HG03342 (cell line): ENCODE data around the gene ARG2.

Source experiments
- ATAC-seq: cut with Tn5 transposase; IDR thresholded peaks from one replicate; pipeline ENCODE4 v1.9.1; 2021; ENCODE audit warnings: mild to moderate bottlenecking, moderate library complexity; ENCODE audit not compliant: unreplicated experiment

Gene ARG2

DNA sequence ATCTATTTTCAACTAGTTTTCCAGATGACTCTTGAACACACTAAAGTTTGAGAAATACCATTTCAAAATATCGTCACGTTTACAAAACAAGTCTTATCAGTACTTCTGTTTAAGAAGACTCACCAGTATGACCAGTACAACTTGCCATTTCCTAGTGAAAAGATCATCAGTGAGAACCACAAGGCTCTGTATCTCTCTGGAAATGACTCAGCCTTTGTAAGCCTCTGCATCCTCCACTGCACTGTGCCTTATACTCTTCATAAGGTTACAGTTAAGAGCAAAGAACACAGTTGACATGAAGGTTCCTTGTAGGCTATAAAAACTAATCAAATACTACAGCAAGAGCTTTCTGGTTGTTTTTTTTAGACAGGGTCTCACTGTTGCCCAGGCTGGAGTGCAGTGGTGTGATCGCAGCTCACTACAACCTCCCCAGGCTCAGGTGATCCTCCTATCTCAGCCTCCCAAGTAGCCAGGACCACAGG, 60.4 kb downstream of the ARG2 start:
- peak; percentile 98 for ATAC-seq

DNA sequence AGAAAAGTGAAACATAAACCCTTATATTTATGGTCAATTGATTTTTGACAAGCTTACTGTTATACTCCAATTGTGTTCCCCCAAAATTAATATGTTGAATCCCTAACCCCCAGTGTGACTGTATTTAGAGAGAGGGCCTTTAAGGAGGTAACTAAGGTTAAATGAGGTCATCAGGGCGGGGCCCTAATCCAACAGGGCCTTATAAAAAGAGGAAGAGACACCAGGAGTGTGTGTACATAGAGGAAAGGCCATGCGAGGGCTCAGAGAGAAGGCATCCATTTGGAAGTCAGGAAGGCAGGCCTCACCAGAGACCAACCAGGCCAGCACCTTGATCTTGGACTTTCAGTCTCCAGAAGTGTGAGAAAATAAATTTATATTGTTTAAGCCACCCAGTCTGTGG, 61.2 kb downstream of the ARG2 start:
- no peak for ATAC-seq

DNA sequence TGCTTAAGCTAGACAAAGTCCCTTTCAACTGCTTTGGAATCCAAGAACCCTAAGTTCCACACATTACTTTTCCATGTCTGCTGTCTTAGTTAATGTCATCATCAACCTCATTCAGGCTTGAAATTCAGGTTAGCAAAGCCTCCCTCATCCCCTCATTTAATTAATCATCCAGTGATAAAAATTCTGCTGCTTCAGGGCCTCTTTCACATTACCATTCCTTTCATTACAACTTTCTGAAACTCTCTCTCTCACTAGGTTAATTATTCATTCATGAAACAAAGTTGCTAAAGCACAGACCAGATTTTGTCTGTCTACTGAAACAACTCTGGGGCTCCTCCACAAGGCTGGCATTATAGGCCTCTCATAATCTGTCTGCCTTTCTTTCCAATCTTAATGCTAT, 64.1 kb downstream of the ARG2 start:
- no peak for ATAC-seq

DNA sequence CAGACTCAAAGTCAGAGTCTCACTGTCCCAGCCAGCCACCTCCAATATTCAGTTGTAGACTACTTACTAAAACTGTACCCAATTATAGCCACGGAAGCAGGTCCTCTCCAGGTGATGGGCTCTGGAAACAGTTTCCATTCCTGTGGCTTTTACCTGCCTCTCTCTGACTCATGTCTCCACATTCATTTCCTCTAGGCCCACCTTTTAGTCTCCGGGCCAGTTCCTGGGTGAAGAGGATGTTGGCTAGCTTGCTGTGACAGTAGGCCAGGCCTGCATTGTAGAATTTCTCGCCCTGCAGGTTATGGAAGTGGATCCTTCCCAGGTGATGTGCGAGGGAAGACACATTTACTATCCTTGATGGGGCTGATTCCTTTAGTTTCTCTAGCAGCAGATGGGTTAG, 70.3 kb downstream of the ARG2 start:
- no peak for ATAC-seq

DNA sequence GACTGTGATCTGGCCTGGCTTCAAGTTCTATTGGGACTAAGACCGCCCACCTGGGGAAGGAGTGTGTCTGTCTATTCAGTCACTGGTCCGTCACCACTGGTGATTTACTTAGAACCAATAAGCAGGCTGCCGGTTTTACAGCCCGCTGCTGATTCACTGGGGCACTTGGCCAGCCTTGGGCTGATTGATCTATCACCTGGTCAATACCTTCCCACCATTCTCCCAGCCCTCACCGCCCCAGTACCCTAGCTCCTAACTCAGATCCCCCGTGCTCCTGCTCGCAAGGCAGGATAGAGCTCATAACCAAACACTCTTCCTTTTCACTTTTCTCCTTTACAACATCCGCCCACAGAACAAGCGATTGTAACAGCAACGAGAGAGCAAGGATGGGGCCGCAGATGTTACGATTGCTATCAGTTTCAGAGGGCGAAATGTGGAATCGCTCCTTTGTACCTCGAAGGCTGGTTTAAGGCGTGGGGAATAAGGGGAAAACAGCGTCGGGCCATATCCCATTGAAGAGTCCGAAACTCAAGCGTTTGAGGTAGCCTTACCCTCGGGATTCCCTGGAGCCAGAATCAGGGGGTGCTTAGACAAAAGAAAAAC, 75.2 kb downstream of the ARG2 start:
- ATAC-seq, result peak; percentile 80

DNA sequence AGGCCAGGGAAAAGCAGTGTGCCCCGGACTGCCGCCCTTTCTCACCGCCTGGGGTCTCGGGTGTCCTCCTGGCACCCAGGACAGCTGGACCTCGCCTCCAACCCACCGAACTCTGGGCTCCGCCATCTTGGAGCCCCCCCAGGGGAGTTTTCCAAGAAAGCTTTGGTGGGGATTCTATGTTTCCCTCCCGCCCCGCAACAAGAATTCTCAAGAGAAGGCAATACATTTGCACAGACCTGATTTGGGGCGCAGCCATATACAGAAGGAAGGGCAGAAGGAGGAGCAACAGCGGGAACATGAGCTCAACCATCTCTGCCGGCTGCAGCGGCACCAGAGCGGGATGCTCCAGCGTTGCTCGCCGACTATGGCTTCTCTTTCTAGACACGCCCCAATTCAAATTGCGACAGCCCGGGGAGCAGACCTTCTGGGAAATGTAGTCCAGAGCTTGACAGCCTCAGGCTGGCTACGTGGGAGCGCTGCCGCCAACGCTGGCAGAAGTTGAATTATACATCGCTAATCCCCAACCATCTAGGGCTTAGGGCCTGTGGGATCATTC, 75.8 kb downstream of the ARG2 start, which contains the start of gene RDH11:
RDH11 (minus strand) TSS at position 371 of the 556 bp plus-strand sequence; CDS start at position 310, 61 bp downstream.
- ATAC-seq, result peak; percentile 89

DNA sequence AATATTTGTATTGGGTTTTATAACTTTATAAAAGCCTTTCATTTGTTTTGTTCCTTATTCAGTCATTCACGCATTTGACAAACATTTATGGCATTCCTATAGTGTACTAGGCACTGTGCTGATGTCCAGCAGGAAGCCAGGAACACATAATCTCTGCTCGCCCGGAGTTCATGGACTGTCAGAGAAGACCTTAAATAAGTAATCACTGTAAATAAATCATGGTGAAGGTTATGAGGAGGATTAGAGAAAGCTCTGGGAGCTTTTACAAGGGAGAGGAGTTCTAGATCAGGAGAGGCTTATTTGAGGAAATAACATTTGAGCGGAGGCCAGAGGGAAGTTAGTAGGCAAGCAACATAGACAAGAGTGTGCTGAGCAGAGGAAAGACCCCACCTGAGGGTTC, 77.3 kb downstream of the ARG2 start:
- ATAC-seq, result no peak

DNA sequence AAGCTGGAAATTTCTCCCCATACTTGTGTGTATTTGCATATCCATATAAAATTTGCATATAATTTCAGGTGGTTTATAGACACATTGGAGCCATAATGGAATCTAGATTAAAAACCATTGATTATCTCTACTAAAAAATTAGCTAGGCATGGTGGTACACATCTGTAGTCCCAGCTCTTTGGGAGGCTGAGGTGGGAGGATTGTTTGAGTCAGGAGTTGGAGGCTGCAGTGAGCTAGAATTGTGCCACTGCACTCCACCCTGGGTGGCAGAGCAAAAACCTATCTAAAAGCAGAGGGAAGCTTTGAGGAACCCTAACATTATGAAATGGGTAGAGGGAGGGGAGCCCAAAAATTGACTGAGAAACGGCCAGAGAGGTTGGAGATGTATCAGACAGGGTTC, 78.5 kb downstream of the ARG2 start:
- no peak for ATAC-seq
